ENCODE measurements around the gene KLHL8.

KLHL8 gene

DNA sequence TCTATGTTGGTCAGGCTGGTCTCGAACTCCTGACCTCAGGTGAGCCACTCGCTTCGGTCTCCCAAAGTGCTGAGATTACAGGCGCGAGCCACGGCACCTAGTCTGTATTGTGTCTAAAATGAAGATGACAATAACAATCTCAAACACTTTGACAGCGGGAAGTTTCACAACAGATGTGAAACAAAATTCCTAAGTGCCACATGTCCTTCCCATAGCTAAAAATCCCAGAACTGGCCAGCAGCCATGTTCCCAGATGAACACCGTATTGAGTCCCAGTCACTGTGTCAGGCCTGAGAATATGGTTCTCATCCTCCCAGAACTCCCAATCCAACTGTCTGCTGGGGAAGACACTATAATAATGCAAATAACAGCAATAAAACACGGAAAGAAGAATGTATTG is 16.4 kb upstream of the KLHL8 start:
- TF ChIP-seq ELF4 (IDR thresholded peaks at IDR 0.05) (no peak), TARDBP (IDR thresholded peaks at IDR 0.05) (no peak), FOXM1 (IDR thresholded peaks at IDR 0.05; ENCODE audit: borderline replicate concordance) (no peak), SP1 (IDR thresholded peaks at IDR 0.05) (no peak), L3MBTL2 (conservative IDR thresholded peaks at IDR 0.05) (no peak), HDGF (IDR thresholded peaks at IDR 0.05; ENCODE audit: borderline replicate concordance) (no peak), ZNF384 (IDR thresholded peaks at IDR 0.05) (no peak), PKNOX1 (IDR thresholded peaks at IDR 0.05) (no peak), CTBP1 (IDR thresholded peaks at IDR 0.05; ENCODE audit: borderline replicate concordance) (no peak), NFRKB (IDR thresholded peaks at IDR 0.05) (no peak), SUZ12 (IDR thresholded peaks at IDR 0.05) (no peak), FOXA1 (IDR thresholded peaks at IDR 0.05) (no peak), LEF1 (IDR thresholded peaks at IDR 0.05; ENCODE audit: borderline replicate concordance) (no peak), ARNT (IDR thresholded peaks at IDR 0.05) (no peak), BHLHE40 (IDR thresholded peaks at IDR 0.05; ENCODE audit: borderline replicate concordance) (no peak), FOXK2 (IDR thresholded peaks at IDR 0.05) (no peak)
- no peak for DNase-seq (ENCODE audit: extremely low spot score)
- CTCF ChIA-PET = interaction anchor here (2.2 kb wide), 1 partner anchor 86 kb away, joined by 11 read pairs; no protein-coding TSS in a partner anchor
- POLR2A ChIA-PET = no interaction called here

DNA sequence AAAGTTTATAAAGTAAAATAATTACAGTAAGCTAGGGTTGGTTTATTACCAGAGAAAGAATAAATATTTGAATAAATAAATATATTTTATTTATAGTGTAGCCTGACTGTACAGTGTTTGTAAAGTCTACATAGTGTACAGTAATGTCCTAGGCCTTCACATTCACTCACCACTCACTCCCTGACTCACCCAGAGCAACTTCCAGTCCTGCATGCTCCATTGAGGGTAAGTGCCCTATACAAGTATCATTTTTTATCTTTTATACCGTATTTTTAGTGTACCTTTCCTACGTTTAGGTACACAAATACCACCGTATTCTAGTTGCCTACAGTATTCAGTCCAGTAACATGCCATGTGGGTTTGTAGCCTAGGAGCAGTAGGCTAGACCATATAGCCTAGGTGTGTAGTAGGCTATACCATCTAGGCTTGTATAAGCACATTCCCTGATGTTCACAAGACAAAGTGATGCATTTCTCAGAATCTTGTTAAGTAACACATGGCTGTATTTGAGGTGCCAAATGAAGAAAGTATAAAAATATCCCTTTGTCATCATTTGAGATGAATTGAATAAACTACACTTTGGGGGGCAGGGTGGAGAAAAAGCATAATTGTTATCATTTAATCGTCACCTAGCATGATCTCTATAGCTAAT is 14.7 kb upstream of the KLHL8 start:
- POLR2A ChIA-PET = no interaction called here
- DNase-seq (ENCODE audit: extremely low spot score) = no peak
- no peak for TF ChIP-seq FOXK2 (IDR thresholded peaks at IDR 0.05)
- TF ChIP-seq CTBP1 (IDR thresholded peaks at IDR 0.05; ENCODE audit: borderline replicate concordance) = no peak
- no peak for TF ChIP-seq HDGF (IDR thresholded peaks at IDR 0.05; ENCODE audit: borderline replicate concordance)
- TF ChIP-seq FOXA1 (IDR thresholded peaks at IDR 0.05) = no peak
- TF ChIP-seq NFRKB (IDR thresholded peaks at IDR 0.05) = no peak
- TF ChIP-seq SUZ12 (IDR thresholded peaks at IDR 0.05) = no peak
- TF ChIP-seq LEF1 (IDR thresholded peaks at IDR 0.05; ENCODE audit: borderline replicate concordance) = no peak
- TF ChIP-seq FOXM1 (IDR thresholded peaks at IDR 0.05; ENCODE audit: borderline replicate concordance) = no peak
- TF ChIP-seq SP1 (IDR thresholded peaks at IDR 0.05) = no peak
- TF ChIP-seq TARDBP (IDR thresholded peaks at IDR 0.05) = no peak
- no peak for TF ChIP-seq L3MBTL2 (conservative IDR thresholded peaks at IDR 0.05)
- TF ChIP-seq ARNT (IDR thresholded peaks at IDR 0.05) = no peak
- TF ChIP-seq PKNOX1 (IDR thresholded peaks at IDR 0.05) = no peak
- TF ChIP-seq ELF4 (IDR thresholded peaks at IDR 0.05) = no peak
- CTCF ChIA-PET = interaction anchor here (1.7 to 2.2 kb wide), 2 partner anchors 14 to 85 kb away, joined by 5 to 11 read pairs; partner anchors contain the start of gene KLHL8

GRCh38 chr4:87232216-87232615 is 11.8 kb upstream of the KLHL8 start:
- TF ChIP-seq PKNOX1 (IDR thresholded peaks at IDR 0.05) (no peak), SP1 (IDR thresholded peaks at IDR 0.05) (no peak), FOXK2 (IDR thresholded peaks at IDR 0.05) (no peak), FOXA1 (IDR thresholded peaks at IDR 0.05) (no peak), CTBP1 (IDR thresholded peaks at IDR 0.05; ENCODE audit: borderline replicate concordance) (no peak), ARNT (IDR thresholded peaks at IDR 0.05) (no peak), SUZ12 (IDR thresholded peaks at IDR 0.05) (no peak), BHLHE40 (IDR thresholded peaks at IDR 0.05; ENCODE audit: borderline replicate concordance) (no peak), LEF1 (IDR thresholded peaks at IDR 0.05; ENCODE audit: borderline replicate concordance) (no peak), HDGF (IDR thresholded peaks at IDR 0.05; ENCODE audit: borderline replicate concordance) (no peak), FOXM1 (IDR thresholded peaks at IDR 0.05; ENCODE audit: borderline replicate concordance) (no peak), NFRKB (IDR thresholded peaks at IDR 0.05) (no peak), ELF4 (IDR thresholded peaks at IDR 0.05) (no peak), ZNF384 (IDR thresholded peaks at IDR 0.05) (no peak), TARDBP (IDR thresholded peaks at IDR 0.05) (no peak), L3MBTL2 (conservative IDR thresholded peaks at IDR 0.05) (no peak)
- ChIA-PET POLR2A (no interaction called here), CTCF (no interaction called here)
- no peak for DNase-seq (ENCODE audit: extremely low spot score)

DNA sequence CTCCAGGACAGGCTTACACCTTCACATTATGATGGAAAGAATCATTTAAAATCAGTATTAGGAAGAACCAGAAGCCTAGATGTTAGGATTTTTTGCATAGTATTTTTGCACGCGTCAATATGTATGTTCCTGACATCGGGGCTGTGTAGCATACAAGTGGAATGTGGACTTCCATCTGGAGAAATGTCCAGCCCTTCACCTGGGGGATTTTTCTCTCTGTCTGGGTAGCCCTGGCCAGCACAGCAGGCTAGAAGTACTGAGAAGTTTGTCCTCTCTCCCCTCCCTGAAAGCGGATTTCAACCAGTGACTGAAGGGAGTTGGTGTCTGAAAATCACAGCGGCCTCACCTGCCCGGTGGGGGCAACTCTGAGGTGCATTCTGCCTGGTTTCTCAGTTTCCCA is 10.4 kb upstream of the KLHL8 start:
- no peak for DNase-seq (ENCODE audit: extremely low spot score)
- ChIA-PET POLR2A (no interaction called here), CTCF (no interaction called here)
- no peak for TF ChIP-seq L3MBTL2 (conservative IDR thresholded peaks at IDR 0.05)
- TF ChIP-seq CTBP1 (IDR thresholded peaks at IDR 0.05; ENCODE audit: borderline replicate concordance) = no peak
- TF ChIP-seq SP1 (IDR thresholded peaks at IDR 0.05) = no peak
- no peak for TF ChIP-seq HDGF (IDR thresholded peaks at IDR 0.05; ENCODE audit: borderline replicate concordance)
- TF ChIP-seq FOXM1 (IDR thresholded peaks at IDR 0.05; ENCODE audit: borderline replicate concordance) = no peak
- TF ChIP-seq ARNT (IDR thresholded peaks at IDR 0.05) = no peak
- no peak for TF ChIP-seq PKNOX1 (IDR thresholded peaks at IDR 0.05)
- TF ChIP-seq FOXK2 (IDR thresholded peaks at IDR 0.05) = no peak
- TF ChIP-seq LEF1 (IDR thresholded peaks at IDR 0.05; ENCODE audit: borderline replicate concordance) = no peak
- no peak for TF ChIP-seq NFRKB (IDR thresholded peaks at IDR 0.05)

GRCh38 chr4:87229979-87230378 is 9.6 kb upstream of the KLHL8 start:
- no peak for DNase-seq (ENCODE audit: extremely low spot score)
- TF ChIP-seq LEF1 (IDR thresholded peaks at IDR 0.05; ENCODE audit: borderline replicate concordance) (no peak), FOXM1 (IDR thresholded peaks at IDR 0.05; ENCODE audit: borderline replicate concordance) (no peak), SUZ12 (IDR thresholded peaks at IDR 0.05) (no peak), ELF4 (IDR thresholded peaks at IDR 0.05) (no peak), CTBP1 (IDR thresholded peaks at IDR 0.05; ENCODE audit: borderline replicate concordance) (no peak), HDGF (IDR thresholded peaks at IDR 0.05; ENCODE audit: borderline replicate concordance) (no peak)
- CTCF ChIA-PET = no interaction called here
- POLR2A ChIA-PET = no interaction called here

All from HEK293T (cell line).